ENCODE results near the gene C19orf73. TPM values are rescaled to one million over a fixed set of nuclear protein-coding genes. Genes with fewer than 3 reads are reported as not detected.
A peak's percentile ranks its signal among the peaks of the same experiment; 100 is the strongest.

The C19orf73 gene
- polyA plus RNA-seq, 3 donors: 0.60 to 0.76 (median 0.66) TPM

DNA sequence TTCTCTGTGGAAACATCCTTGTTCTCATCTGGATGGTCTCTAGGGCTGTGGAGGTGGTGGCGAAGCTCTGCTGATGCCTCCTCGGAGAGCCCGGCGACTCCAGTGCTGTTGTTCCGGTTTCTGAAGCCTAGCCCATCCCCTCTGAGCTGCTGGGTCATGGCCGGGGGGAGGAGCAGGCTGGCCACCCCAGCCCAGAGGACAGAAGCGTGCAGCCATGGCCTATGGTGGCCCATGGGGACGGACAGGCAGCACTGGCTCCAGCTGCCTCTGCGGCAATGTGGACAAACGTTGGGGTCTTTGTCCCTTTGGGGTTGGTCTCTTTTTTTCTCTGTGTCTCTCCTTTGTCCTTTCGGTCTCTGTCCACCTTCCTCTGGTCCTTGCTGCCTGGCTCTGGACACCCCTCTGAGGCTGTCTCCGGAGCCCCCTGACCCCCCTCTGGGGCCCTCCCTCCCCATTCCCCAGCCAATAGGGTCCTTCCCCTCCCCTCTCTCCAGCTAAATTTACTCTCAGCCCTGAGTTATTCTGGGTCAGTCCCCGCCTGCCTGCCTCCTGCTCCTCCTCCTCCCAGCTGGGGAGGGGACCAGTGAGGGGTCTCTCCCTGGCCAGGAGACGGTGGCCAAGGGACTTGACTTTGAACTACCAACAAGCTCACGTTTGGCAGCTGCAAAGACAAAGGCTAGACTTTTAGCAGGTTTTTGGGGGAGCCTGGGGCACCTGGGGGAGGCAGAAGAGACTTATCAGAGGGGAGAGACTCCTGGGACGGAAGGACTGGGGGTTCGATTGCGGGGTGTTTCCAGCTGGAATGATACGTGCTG lies 36.3 kb upstream of the C19orf73 start, which contains the start of gene HRC:
HRC (minus strand) TSS at position 392 of the 815 bp plus-strand sequence; CDS start at position 233, 159 bp downstream.
- Mint-ChIP-seq H3K4me3 (peak within 1 kb of the TSS in 1 of 2 donors; percentile 49), H3K9me3 (peaks cover 12 to 23% (median 16%) of the 10 kb centered on the region in 7 donors), H3K27me3 (ENCODE audit: low read depth in 3 of 3) (peaks cover 59 to 90% (median 78%) of the 10 kb centered on the region in 3 donors), H3K36me3 (peaks cover 0 to 3% of the 10 kb centered on the region in 2 donors), H3K27ac (peak within 1 kb of the TSS in 2 of 7 donors; percentile 24 to 42), H3K4me1 (peaks cover 37% of the 10 kb centered on the region)
- Histone ChIP-seq H3K4me3 (replicated peaks in 1 of 3; ENCODE audit: low read depth in 2 of 3, low read length in 3 of 3) (no peak within 1 kb of the TSS), H3K27me3 (ENCODE audit: control insufficient read depth in 2 of 2, insufficient read depth in 2 of 2, low read length in 2 of 2) (peaks cover 13 to 60% of the 10 kb centered on the region in 2 donors), H4K20me1 (ENCODE audit: insufficient read depth, low read length) (no peaks in the 10 kb centered on the region), H3K4me2 (replicated peaks; ENCODE audit: extremely low read depth, low read length, poor library complexity, severe bottlenecking) (no peak within 1 kb of the TSS), H3K79me2 (ENCODE audit: insufficient read depth, low read length) (no peaks in the 10 kb centered on the region), H3K36me3 (replicated peaks in 1 of 2; ENCODE audit: control insufficient read depth in 1 of 2, insufficient read depth in 2 of 2, low read length in 2 of 2) (no peaks in the 10 kb centered on the region), H3K27ac (ENCODE audit: low read depth in 1 of 2, low read length in 2 of 2) (no peak within 1 kb of the TSS), H3K9ac (ENCODE audit: insufficient read depth, low read length, poor library complexity, severe bottlenecking) (no peak within 1 kb of the TSS), H2AFZ (ENCODE audit: insufficient read depth, low read depth, low read length, poor library complexity, severe bottlenecking) (no peak within 1 kb of the TSS), H3K4me1 (ENCODE audit: control insufficient read depth in 1 of 2, insufficient read depth in 2 of 2, low read length in 2 of 2) (peaks cover 25 to 50% of the 10 kb centered on the region in 2 donors), H3K9me3 (replicated peaks in 1 of 2; ENCODE audit: control insufficient read depth in 1 of 2, insufficient read depth in 1 of 2, low read length in 2 of 2) (peaks cover 12 to 14% of the 10 kb centered on the region in 2 donors)
- DNase-seq: no peak
- 71% methylated on average over 13 of the region's 19 CpGs for whole genome bisulfite sequencing (ENCODE audit: insufficient coverage)
- intact Hi-C loops (cut with micrococcal nuclease): no loop called here
- TF ChIP-seq, protein P1, sequence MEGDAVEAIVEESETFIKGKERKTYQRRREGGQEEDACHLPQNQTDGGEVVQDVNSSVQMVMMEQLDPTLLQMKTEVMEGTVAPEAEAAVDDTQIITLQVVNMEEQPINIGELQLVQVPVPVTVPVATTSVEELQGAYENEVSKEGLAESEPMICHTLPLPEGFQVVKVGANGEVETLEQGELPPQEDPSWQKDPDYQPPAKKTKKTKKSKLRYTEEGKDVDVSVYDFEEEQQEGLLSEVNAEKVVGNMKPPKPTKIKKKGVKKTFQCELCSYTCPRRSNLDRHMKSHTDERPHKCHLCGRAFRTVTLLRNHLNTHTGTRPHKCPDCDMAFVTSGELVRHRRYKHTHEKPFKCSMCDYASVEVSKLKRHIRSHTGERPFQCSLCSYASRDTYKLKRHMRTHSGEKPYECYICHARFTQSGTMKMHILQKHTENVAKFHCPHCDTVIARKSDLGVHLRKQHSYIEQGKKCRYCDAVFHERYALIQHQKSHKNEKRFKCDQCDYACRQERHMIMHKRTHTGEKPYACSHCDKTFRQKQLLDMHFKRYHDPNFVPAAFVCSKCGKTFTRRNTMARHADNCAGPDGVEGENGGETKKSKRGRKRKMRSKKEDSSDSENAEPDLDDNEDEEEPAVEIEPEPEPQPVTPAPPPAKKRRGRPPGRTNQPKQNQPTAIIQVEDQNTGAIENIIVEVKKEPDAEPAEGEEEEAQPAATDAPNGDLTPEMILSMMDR (IDR thresholded peaks at IDR 0.05): no peak

GRCh38 chr19:49154279-49154678 lies 35.3 kb upstream of the C19orf73 start:
- H3K4me3 ChIP-seq (replicated peaks in 1 of 3; ENCODE audit: low read depth in 2 of 3, low read length in 3 of 3): no peak overlapping the region
- peak overlapping the region in 1 of 2 donors; percentile 49 for H3K4me3 Mint-ChIP-seq
- intact Hi-C loops (cut with micrococcal nuclease): loop anchor here in 1 of 2 donors (5.0 kb wide), 1 partner anchor 53 kb away; no protein-coding TSS in a partner anchor

More at GRCh38 chr19:49154279-49154678, 35.3 kb upstream of the C19orf73 start:
- WGBS (ENCODE audit: insufficient coverage): 87% methylated on average over 5 of the region's 6 CpGs
- Histone ChIP-seq H3K79me2 (ENCODE audit: insufficient read depth, low read length) (no peaks in the 10 kb centered on the region), H3K4me1 (ENCODE audit: control insufficient read depth in 1 of 2, insufficient read depth in 2 of 2, low read length in 2 of 2) (peaks cover 34 to 59% of the 10 kb centered on the region in 2 donors), H3K27me3 (ENCODE audit: control insufficient read depth in 2 of 2, insufficient read depth in 2 of 2, low read length in 2 of 2) (peaks cover 13 to 67% of the 10 kb centered on the region in 2 donors), H3K9ac (ENCODE audit: insufficient read depth, low read length, poor library complexity, severe bottlenecking) (no peak overlapping the region), H3K4me2 (replicated peaks; ENCODE audit: extremely low read depth, low read length, poor library complexity, severe bottlenecking) (no peak overlapping the region), H4K20me1 (ENCODE audit: insufficient read depth, low read length) (no peaks in the 10 kb centered on the region), H2AFZ (ENCODE audit: insufficient read depth, low read depth, low read length, poor library complexity, severe bottlenecking) (no peak overlapping the region), H3K9me3 (replicated peaks in 1 of 2; ENCODE audit: control insufficient read depth in 1 of 2, insufficient read depth in 1 of 2, low read length in 2 of 2) (peaks cover 14 to 16% of the 10 kb centered on the region in 2 donors), H3K36me3 (replicated peaks in 1 of 2; ENCODE audit: control insufficient read depth in 1 of 2, insufficient read depth in 2 of 2, low read length in 2 of 2) (no peaks in the 10 kb centered on the region), H3K27ac (ENCODE audit: low read depth in 1 of 2, low read length in 2 of 2) (no peak overlapping the region)
- Mint-ChIP-seq H3K9me3 (peaks cover 12 to 27% (median 19%) of the 10 kb centered on the region in 7 donors), H3K4me1 (peaks cover 47% of the 10 kb centered on the region), H3K27ac (no peak overlapping the region), H3K27me3 (ENCODE audit: low read depth in 3 of 3) (peaks cover 65 to 92% (median 84%) of the 10 kb centered on the region in 3 donors), H3K36me3 (peaks cover 0 to 3% of the 10 kb centered on the region in 2 donors)
- TF ChIP-seq, protein P1 (IDR thresholded peaks at IDR 0.05): no peak
- DNase-seq: no peak

All from CD14-positive monocyte (primary cell).